Right cardiac atrium (tissue), 5 donors: ENCODE data around the gene NPR2. TPM values are rescaled to one million over a fixed set of nuclear protein-coding genes. Genes with fewer than 3 reads are reported as not detected.

ENCODE experiments used
- ATAC-seq, 2 donors: fragments of 200-7000 bp; cut with Tn5 transposase; one replicate each; pipeline versions ENCODE4 v1.8.0 to v1.9.1; 2020; ENCODE audit warnings: moderate library complexity in 2 of 2, mild to moderate bottlenecking in 1 of 2
- DNase-seq, 3 donors: peaks; one replicate each; pipeline ENCODE4 v3.0.0-alpha.2; 2020
- H3K27ac ChIP-seq: one replicate; pipeline ENCODE4 v1.5.1; 2013; ENCODE audit warnings: mild to moderate bottlenecking, low read length, control low read depth, moderate library complexity
- H3K27me3 ChIP-seq: one replicate; pipeline ENCODE4 v1.6.1; 2013; ENCODE audit not compliant: control insufficient read depth, insufficient read depth
- H3K4me1 ChIP-seq: one replicate; pipeline ENCODE4 v1.6.1; 2013; ENCODE audit warnings: low read length; ENCODE audit not compliant: control insufficient read depth, insufficient read depth
- H3K4me3 ChIP-seq: one replicate; pipeline ENCODE4 v1.5.1; 2013; ENCODE audit warnings: low read length, control low read depth
- H3K9me3 ChIP-seq: one replicate; pipeline ENCODE4 v1.6.1; 2013; ENCODE audit warnings: low read length; ENCODE audit not compliant: control insufficient read depth
- WGBS: extraction: QIAGEN DNeasy Blood & Tissue Kit; methylation state at CpG from one replicate; pipeline ENCODE4 v1.1.7; 2013; 5-methylcytosine and 5-hydroxymethylcytosine counted together
- intact Hi-C, 4 donors: fragments of 100-400 bp; cut with DNase I; formaldehyde crosslinking; loops; one replicate each; pipeline versions ENCODE4 v1.11.0 to v1.14.0; 2022 to 2023
- polyA plus RNA-seq: library from polyadenylated mRNA; stranded (reverse); fragments of 200-250 nt; gene quantifications from one replicate; pipeline ENCODE4 v1.2.3, GENCODE V29; 2013
- total RNA-seq, 4 donors: library from RNA; stranded (reverse); fragmentation: NEBNext Ultra II Directional; extraction: Animal tissue kit (Norgen Biotek cat#: 25700); gene quantifications; one replicate each; pipeline ENCODE4 v1.2.1, GENCODE V29; 2021
- donor health status: healthy with polysubstance abuse.
- donor health status: DM: no; HTN: yes; CAD: no.
- donor health status: DM: no; HTN: no; CAD: no.
- donor health status: DM: no; HTN: yes; CAD: no; lungs with severe emphysema.
- donor health status: DM: yes; HTN: yes; CAD: no.

NPR2 gene
- total and polyA plus RNA-seq, 5 donors: 21.3 to 29.9 (median 24.8) TPM

GRCh38 chr9:35801328-35802128 is 10.1 kb downstream of the NPR2 start:
- Histone ChIP-seq H3K4me3 (no peak overlapping the region), H3K9me3 (no peaks in the 10 kb centered on the region), H3K27me3 (no peaks in the 10 kb centered on the region), H3K27ac (no peak overlapping the region), H3K4me1 (no peaks in the 10 kb centered on the region)
- WGBS: 86% methylated on average over 13 of the region's 13 CpGs
- DNase-seq (no peak), ATAC-seq (peak in 1 of 2 donors; percentile 17)
- intact Hi-C loops: no loop called here

- Histone ChIP-seq H3K4me3 (no peak overlapping the region), H3K27ac (no peak overlapping the region), H3K9me3 (no peaks in the 10 kb centered on the region), H3K27me3 (no peaks in the 10 kb centered on the region), H3K4me1 (no peaks in the 10 kb centered on the region)
- ATAC-seq: no peak
- DNase-seq: no peak
- 94% methylated on average over 8 of the region's 8 CpGs for whole genome bisulfite sequencing
- intact Hi-C loops: no loop called here
Observed at GRCh38 chr9:35806101-35806500, 14.7 kb downstream of the NPR2 start.

- Histone ChIP-seq H3K27ac (no peak overlapping the region), H3K27me3 (no peaks in the 10 kb centered on the region), H3K4me3 (no peak overlapping the region), H3K9me3 (no peaks in the 10 kb centered on the region), H3K4me1 (peaks cover 9% of the 10 kb centered on the region)
- DNase-seq (no peak), ATAC-seq (no peak)
- intact Hi-C loops: no loop called here
- 90% methylated on average over 9 of the region's 9 CpGs for WGBS
Observed at GRCh38 chr9:35808433-35808832, 17.0 kb downstream of the NPR2 start.

- Histone ChIP-seq H3K27ac (no peak overlapping the region), H3K4me3 (no peak overlapping the region), H3K27me3 (no peaks in the 10 kb centered on the region), H3K9me3 (no peaks in the 10 kb centered on the region), H3K4me1 (peaks cover 16% of the 10 kb centered on the region)
- ATAC-seq (no peak), DNase-seq (no peak)
- 93% methylated on average over 7 of the region's 7 CpGs for WGBS
- intact Hi-C loops: no loop called here
Observed at GRCh38 chr9:35810122-35810521, 18.7 kb downstream of the NPR2 start.

- ATAC-seq (no peak), DNase-seq (peak; percentile 28 to 74 (median 74))
- Histone ChIP-seq H3K9me3 (no peaks in the 10 kb centered on the region), H3K27ac (peak overlapping the region; percentile 81), H3K4me3 (peak overlapping the region; percentile 34), H3K4me1 (peaks cover 16% of the 10 kb centered on the region), H3K27me3 (no peaks in the 10 kb centered on the region)
- 11% methylated on average over 12 of the region's 12 CpGs for WGBS
- intact Hi-C loops: no loop called here
Observed at GRCh38 chr9:35811381-35812024, 20.1 kb downstream of the NPR2 start.

- H3K27me3 ChIP-seq: no peaks in the 10 kb centered on the region
- H3K4me3 ChIP-seq: peak within 1 kb of the TSS; percentile 34
- H3K27ac ChIP-seq: peak within 1 kb of the TSS; percentile 81
- intact Hi-C loops: no loop called here
- WGBS: 1% methylated on average over 28 of the region's 28 CpGs
- H3K4me1 ChIP-seq: peaks cover 16% of the 10 kb centered on the region
- no peaks in the 10 kb centered on the region for H3K9me3 ChIP-seq
- DNase-seq (peak; percentile 96 to 98 (median 97)), ATAC-seq (peak; percentile 76 to 82)
Observed at GRCh38 chr9:35812025-35812602, 20.7 kb downstream of the NPR2 start, which contains the start of gene SPAG8. TSS of gene SPAG8 (minus strand) at chr9:35812262. CDS start at chr9:35812147, 115 bp downstream.

GRCh38 chr9:35813434-35814105 is 22.2 kb downstream of the NPR2 start:
- no peak for DNase-seq
- intact Hi-C loops: no loop called here
- Histone ChIP-seq H3K27ac (peak overlapping the region; percentile 48), H3K4me3 (no peak overlapping the region), H3K4me1 (peaks cover 16% of the 10 kb centered on the region), H3K9me3 (no peaks in the 10 kb centered on the region), H3K27me3 (no peaks in the 10 kb centered on the region)
- ATAC-seq: no peak
- WGBS: 69% methylated on average over 10 of the region's 10 CpGs

GRCh38 chr9:35814106-35814840 is 22.9 kb downstream of the NPR2 start:
- ATAC-seq: peak; percentile 68 to 74
- Histone ChIP-seq H3K27me3 (no peaks in the 10 kb centered on the region), H3K9me3 (no peaks in the 10 kb centered on the region), H3K4me1 (peaks cover 16% of the 10 kb centered on the region), H3K4me3 (peak overlapping the region; percentile 77), H3K27ac (peak overlapping the region; percentile 97)
- intact Hi-C loops: no loop called here
- 8% methylated on average over 29 of the region's 29 CpGs for WGBS
- peak; percentile 81 to 91 (median 91) for DNase-seq

GRCh38 chr9:35814841-35815543 is 23.6 kb downstream of the NPR2 start, which contains the start of gene HINT2:
TSS of gene HINT2 (minus strand) at chr9:35815042. CDS start at chr9:35814979, 63 bp downstream.
- intact Hi-C loops: no loop called here
- under 1% methylated on average over 52 of the region's 52 CpGs for WGBS

GRCh38 chr9:35816708-35817107 is 25.3 kb downstream of the NPR2 start:
- Histone ChIP-seq H3K9me3 (no peaks in the 10 kb centered on the region), H3K27ac (no peak overlapping the region), H3K27me3 (no peaks in the 10 kb centered on the region), H3K4me1 (peaks cover 16% of the 10 kb centered on the region), H3K4me3 (no peak overlapping the region)
- WGBS: 60% methylated on average over 1 of the region's 1 CpG
- no peak for ATAC-seq
- no peak for DNase-seq
- intact Hi-C loops: no loop called here

More at GRCh38 chr9:35814841-35815543, 23.6 kb downstream of the NPR2 start, which contains the start of gene HINT2:
- H3K9me3 ChIP-seq: no peaks in the 10 kb centered on the region
- peak within 1 kb of the TSS; percentile 97 for H3K27ac ChIP-seq
- H3K4me1 ChIP-seq: peaks cover 16% of the 10 kb centered on the region
- peak; percentile 96 to 98 (median 98) for DNase-seq
- ATAC-seq: peak; percentile 96
- H3K27me3 ChIP-seq: no peaks in the 10 kb centered on the region
- H3K4me3 ChIP-seq: peak within 1 kb of the TSS; percentile 77
